Gastroesophageal sphincter (tissue), 4 donors: Measurements from ENCODE around the gene RAB6D. TPM values are rescaled to one million over a fixed set of nuclear protein-coding genes. Genes with fewer than 3 reads are reported as not detected.

ENCODE experiments used
- total RNA-seq, 4 donors: library from RNA; depleted of rRNA; stranded (reverse); fragments of >200 nt; gene quantifications; one replicate each; pipeline ENCODE4 v1.1.0, GENCODE V29; 2016

RAB6D gene
- total RNA-seq, 4 donors from 2014 or later, result not detected

Other genes with a start within 250 kb of the RAB6D start
- not detected for gene POTEE, start 154.6 kb downstream of the RAB6D start, total RNA-seq
- not detected for gene TUBA3D, start 112.0 kb upstream of the RAB6D start, total RNA-seq
- 100 to 1,000 TPM in 2 of 4 donors, 10 to 100 TPM in 2; 62.3 to 112 (median 89.2) TPM for gene MZT2A, start 128.2 kb upstream of the RAB6D start, total RNA-seq
- gene CCDC74A, start 163.7 kb upstream of the RAB6D start, total RNA-seq, result 10 to 100 TPM in 1 of 4 donors, 1 to 10 TPM in 3; 4.4 to 10.5 (median 8.2) TPM